Amniotic epithelial cell (primary cell): Measurements from ENCODE around the gene RNF220.
A peak's percentile ranks its signal among the peaks of the same experiment; 100 is the strongest.
"Not testable (repeated sequence)": the region's sequence is repeated elsewhere in the genome, so short reads cannot be mapped to it uniquely, and the experiment has no call there.

Source experiments
- DNase-seq: peaks from one replicate; pipeline ENCODE4 v3.0.0-alpha.2; 2010; ENCODE audit warnings: low read depth

Gene RNF220

GRCh38 chr1:44654621-44655187 is 249.6 kb downstream of the RNF220 start:
- no peak for DNase-seq

- no peak for DNase-seq
Observed at GRCh38 chr1:44655609-44656008, 250.6 kb downstream of the RNF220 start.

- DNase-seq, result no peak
Observed at GRCh38 chr1:44659566-44659965, 254.5 kb downstream of the RNF220 start.

- DNase-seq, result no peak
Observed at GRCh38 chr1:44660176-44660575, 255.1 kb downstream of the RNF220 start.

DNA sequence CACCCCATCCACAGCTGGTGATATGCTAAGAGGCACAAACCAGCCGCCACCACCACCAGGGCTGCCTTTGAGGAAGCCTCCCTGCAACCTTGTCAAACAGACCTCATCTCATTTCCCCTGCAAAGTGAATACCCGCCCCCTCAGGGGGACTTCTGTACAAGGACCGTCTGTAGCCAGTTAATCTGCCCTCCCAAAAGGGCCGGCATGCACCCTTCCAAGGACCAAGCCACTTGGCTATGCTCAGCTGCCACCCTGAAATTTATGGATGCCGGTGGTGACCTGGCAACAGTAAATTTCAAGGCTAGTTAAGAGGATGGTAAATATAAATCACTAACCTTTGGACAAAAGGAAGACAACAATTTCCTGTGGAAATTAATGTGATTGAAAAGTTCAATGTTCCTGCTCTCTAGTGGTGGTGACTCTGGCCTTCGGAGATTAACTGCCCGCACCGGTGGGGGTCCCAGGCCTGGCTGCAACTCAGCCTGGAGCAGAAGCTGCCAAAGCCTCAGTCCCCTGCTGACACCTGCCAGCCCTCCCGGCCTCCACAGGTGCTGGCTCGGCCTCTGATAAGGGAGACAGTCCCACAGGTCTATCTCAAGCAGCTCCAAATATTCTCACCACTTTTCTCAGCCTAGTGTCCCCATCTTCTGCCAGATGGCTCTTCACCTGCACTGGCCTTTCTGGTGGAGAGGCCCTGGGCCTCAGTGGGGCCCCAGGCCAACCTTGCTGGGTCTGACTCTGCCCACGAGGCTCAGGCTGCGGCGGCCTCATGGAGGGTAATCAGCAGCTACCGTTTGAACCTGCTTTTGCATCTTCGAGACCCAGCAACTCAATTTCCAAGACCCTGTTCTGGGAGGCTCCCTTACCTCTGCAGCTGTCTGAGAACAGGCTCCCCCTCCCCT is 257.0 kb downstream of the RNF220 start:
- DNase-seq, result no peak

DNA sequence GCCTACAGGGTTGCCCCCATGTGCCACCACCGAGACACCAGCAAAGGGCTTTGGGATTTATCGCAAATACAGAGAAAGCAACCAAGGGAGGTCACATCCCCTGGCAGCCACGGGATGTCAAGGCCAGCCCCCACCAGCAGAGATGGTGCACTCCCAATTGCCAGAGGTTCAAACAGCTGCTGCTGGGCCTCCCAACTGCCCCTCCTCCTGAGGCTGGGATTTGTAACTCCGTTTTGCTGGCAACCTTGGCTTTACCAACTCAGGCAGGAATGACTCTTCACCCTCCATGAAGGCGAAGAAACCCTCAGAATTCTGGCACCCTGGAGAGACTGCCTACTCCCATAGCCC is 257.6 kb downstream of the RNF220 start:
- DNase-seq, result no peak

- DNase-seq, result no peak
Observed at GRCh38 chr1:44663417-44663816, 258.4 kb downstream of the RNF220 start.

DNA sequence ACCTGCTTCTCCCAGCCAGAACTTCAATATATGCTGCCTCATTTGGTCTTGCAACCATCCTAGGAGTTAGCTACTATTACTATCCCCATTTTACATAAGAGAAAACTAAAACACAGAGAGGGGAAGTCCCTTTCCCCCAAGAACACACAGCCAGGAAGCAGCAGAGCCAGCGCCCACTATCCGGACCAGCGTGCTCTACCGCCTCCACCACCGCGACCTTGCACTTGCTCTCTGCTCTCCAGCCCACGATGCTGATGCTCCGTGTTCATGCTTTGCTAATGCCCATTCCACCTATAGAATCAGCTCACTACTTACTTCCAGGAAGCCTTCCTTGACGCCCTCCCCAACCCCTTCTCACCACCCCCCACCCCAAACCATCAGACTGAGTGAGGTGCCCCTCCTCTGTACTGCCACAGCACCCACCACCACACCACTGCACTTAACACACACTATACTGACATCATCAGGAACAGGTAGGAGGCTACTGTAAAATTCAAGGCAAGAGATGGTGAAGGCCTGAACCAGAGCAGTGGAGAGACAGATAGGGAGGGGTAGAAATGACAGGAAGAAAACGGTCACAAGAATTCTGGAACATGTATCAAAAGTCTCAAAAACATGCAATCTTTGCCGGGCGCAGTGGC is 259.8 kb downstream of the RNF220 start:
- no peak for DNase-seq

DNA sequence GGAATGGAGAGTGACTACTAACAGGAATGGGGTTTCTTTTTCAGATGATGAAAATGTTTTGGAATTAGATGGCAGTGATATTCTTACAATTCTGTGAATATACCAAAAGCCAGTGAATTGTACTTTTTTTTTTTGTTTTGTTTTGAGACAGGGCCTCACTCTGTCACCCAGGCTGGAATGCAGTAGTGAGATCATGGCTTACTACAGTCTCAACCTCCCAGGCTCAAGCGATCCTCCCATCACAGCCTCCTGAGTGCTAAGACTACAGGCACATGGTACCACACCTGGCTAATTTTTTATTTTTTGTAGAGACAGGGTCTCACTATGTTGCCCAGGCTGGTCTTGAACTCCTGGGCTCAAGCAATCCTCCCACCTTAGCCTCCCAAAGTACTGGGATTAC is 261.7 kb downstream of the RNF220 start:
- not testable (repeated sequence) for DNase-seq

GRCh38 chr1:44670751-44671640 is 265.9 kb downstream of the RNF220 start:
- no peak for DNase-seq

DNA sequence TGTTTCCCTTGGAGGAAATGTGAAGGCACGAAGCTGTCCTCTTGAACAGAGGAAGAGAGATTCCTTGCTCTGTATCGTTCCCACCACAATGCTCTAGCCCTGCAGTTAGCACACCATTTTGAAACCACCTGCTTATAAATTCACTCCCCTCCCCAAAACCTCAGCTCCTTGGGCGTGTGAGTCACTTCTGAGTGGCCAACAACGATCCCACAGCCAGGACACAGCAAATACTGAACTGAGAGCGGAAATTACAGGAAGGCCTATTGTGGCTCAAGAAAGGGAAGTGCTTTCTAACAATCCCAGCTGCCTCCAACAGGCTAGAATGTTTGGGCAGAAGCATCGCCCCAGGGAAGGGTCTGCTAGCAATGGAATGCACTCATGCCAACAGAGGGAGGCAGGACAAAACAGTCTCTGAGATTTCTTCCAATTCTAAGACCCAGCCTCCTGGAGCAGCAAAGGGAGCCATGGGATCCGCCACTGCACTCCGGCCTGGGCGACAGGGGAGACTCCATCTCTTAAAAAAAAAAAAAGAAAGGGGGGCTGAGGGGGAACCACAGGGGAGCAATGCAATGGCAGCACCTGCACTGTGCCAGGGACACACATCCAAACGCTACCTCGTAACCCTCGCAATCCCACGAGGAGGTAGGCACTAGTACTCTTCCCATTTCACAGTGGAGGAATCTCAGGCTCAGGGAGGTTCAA is 267.4 kb downstream of the RNF220 start:
- peak; percentile 48 for DNase-seq

- DNase-seq, result no peak
Observed at GRCh38 chr1:44672961-44673674, 268.1 kb downstream of the RNF220 start.

GRCh38 chr1:44673675-44674112 is 268.6 kb downstream of the RNF220 start:
- peak; percentile 32 for DNase-seq

GRCh38 chr1:44674113-44675000 is 269.3 kb downstream of the RNF220 start, which contains the start of the genes ARMH1 and TMEM53:
Gene ARMH1, plus strand, starts transcription at chr1:44674714. Its CDS starts 14,984 bp downstream, at chr1:44689698.
Gene TMEM53, minus strand, starts transcription at chr1:44674481. Its CDS starts 90 bp downstream, at chr1:44674391.
- DNase-seq, result peak; percentile 99

GRCh38 chr1:44675186-44675585 is 270.1 kb downstream of the RNF220 start:
- DNase-seq, result no peak

DNA sequence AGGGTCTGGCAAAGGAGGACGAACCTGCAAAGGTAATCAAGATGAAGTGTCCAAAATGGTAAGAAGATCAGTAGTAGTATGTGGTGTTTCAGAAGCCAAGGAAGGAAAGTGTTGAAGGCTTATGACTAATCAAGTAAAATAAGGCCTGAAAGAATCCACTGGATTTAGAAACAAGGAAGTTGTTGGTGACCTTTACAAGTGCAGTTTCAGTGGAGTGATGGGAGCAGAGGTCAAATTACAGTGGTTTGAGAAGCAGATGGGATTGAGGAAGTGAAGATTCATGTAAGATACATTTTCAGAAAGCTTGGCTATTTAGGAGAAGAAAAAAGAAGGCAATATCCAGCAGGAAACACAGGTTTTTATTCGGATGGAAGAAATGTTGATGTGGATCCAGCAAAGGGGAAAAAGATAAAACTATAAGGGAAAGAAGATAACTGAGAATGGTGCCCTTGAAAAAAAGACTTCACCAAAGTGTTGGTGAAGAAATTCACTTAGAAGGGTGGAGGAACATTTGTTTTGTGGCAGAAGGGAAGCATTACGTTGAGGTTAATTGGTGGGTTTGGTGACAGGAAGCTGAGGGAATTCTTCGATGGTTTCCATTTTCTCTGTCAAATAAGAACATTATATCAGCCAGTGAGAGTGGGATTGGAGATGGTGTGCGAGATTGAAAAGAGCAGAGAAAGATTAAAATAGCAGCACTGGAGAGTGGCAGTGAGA is 271.6 kb downstream of the RNF220 start:
- peak; percentile 79 for DNase-seq

DNA sequence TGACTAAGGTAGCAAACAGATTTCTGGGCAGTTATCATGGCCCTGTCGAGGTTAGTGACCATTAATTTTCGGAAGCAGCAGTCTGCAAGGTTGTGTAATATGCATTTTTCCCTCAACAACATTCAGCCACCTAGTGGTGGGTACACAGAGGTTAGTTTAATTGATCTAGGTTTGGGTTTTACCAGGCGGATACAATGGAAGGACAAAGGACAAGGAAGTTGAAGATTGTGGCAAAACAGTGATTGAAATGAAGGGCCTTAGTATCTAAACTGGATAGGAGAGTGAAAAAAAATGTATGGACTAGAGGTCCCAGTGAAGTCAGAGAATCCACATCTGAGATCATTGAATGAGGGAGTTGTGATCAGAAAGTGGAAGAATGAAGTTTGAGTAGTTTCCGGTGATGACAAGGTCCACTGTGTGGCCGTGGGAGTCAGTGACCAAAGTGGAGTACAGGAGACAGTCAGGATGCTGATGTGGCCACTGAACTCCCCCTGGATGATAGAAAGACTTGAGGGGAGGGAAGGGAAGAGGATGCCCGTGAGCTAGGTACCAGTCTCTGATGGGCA is 272.2 kb downstream of the RNF220 start:
- DNase-seq, result peak; percentile 84

DNA sequence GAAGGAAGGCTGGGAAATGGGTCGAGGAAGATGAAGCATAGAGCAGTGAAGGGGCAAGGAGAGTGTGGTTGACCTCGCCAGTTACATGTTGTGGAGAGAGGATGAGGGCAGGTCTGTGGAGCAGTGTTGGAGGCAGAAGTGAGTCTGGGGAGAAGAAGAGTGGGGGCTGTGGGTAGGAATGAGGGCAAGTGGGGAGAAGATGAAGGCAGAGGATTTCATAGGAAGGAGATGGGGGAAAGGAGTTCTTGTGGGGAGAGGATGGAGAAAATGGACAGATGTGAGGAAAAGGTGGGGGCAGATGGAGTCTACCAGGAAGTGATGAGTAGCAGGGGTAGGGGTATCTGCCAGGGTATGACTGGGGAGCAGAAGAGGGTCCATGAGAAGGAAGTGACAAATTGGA is 273.1 kb downstream of the RNF220 start:
- no peak for DNase-seq

- DNase-seq, result no peak
Observed at GRCh38 chr1:44678626-44679025, 273.6 kb downstream of the RNF220 start.
